ENCODE measurements around the gene HMGN3. TPM values are rescaled to one million over a fixed set of nuclear protein-coding genes. Genes with fewer than 3 reads are reported as not detected.

The HMGN3 gene
- total and polyA plus RNA-seq, 2 of the 4 experiments (the other 2 are of a cell fraction) = 6.8 to 35.5 TPM

DNA sequence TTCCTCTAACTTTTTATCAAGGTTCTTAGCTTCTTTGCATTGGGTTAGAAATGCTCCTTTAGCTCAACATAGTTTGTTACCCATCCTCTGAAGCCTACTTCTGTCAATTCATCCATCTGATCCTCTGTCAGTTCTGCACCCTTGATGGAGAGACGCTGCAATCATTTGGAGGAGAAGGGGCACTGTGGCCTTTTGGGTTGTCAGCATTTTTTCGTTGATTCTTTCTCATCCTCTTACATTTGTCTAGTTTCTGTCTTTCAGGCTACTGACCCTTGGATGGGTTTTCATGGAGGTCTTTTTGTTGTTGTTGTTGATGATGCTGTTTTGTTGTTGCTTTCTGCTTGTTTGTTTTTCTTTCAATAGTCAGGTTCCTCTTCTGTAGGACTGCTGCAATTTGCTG, 26.3 kb upstream of the HMGN3 start:
- Histone ChIP-seq H4K8ac (ENCODE audit: low read depth in 2 of 2, low read length in 2 of 2) (no peak overlapping the region), H3K9me1 (ENCODE audit: insufficient read depth, low read length) (no peaks in the 10 kb centered on the region), H3K14ac (replicated peaks; ENCODE audit: low read depth, low read length) (no peak overlapping the region), H2AK5ac (ENCODE audit: low read depth, low read length) (no peak overlapping the region), H3K27ac (ENCODE audit: insufficient read depth, low read length) (no peak overlapping the region), H2AFZ (replicated peaks; ENCODE audit: low read length, poor library complexity) (no peak overlapping the region), H4K5ac (ENCODE audit: low read depth, low read length) (no peak overlapping the region), H4K20me1 (ENCODE audit: insufficient read depth, low read length) (no peaks in the 10 kb centered on the region), H3K56ac (ENCODE audit: extremely low read depth, insufficient read depth, low read length) (no peak overlapping the region), H2AK9ac (replicated peaks; ENCODE audit: low read depth, low read length, poor library complexity) (no peak overlapping the region), H2BK20ac (ENCODE audit: low read depth, low read length) (no peak overlapping the region), H2BK15ac (ENCODE audit: low read depth, low read length) (no peak overlapping the region), H2BK5ac (ENCODE audit: low read depth, low read length, poor library complexity, severe bottlenecking) (no peak overlapping the region), H3K79me1 (ENCODE audit: low read depth in 1 of 2, low read length in 2 of 2) (no peaks in the 10 kb centered on the region), H3K27me3 (ENCODE audit: control insufficient read depth, insufficient read depth, low read length) (no peaks in the 10 kb centered on the region), H3K4ac (ENCODE audit: low read depth, low read length) (no peak overlapping the region), H2BK120ac (ENCODE audit: low read depth, low read length) (no peak overlapping the region), H3K4me1 (ENCODE audit: control insufficient read depth, insufficient read depth, low read length) (no peaks in the 10 kb centered on the region), H3K23ac (ENCODE audit: low read depth, low read length) (no peak overlapping the region), H4K91ac (ENCODE audit: insufficient read depth, low read depth, low read length) (no peak overlapping the region), H3K9ac (ENCODE audit: low read depth, low read length) (no peak overlapping the region), H3K4me3 (ENCODE audit: insufficient read depth, low read depth, low read length) (no peak overlapping the region), H3K36me3 (ENCODE audit: control insufficient read depth, insufficient read depth, low read length) (no peaks in the 10 kb centered on the region), H3K18ac (ENCODE audit: low read depth, low read length) (no peak overlapping the region), H3K4me2 (ENCODE audit: low read depth, low read length) (no peak overlapping the region), H3K9me3 (ENCODE audit: control insufficient read depth, insufficient read depth, low read length) (no peaks in the 10 kb centered on the region)
- TF ChIP-seq MXI1 (IDR thresholded peaks at IDR 0.05; ENCODE audit: borderline replicate concordance, low read depth, low read length) = no peak
- TF ChIP-seq MAFK (IDR thresholded peaks at IDR 0.05; ENCODE audit: low read depth, low read length) = no peak
- no peak for TF ChIP-seq BHLHE40 (IDR thresholded peaks at IDR 0.05; ENCODE audit: low read depth, low read length)
- TF ChIP-seq, protein P1, sequence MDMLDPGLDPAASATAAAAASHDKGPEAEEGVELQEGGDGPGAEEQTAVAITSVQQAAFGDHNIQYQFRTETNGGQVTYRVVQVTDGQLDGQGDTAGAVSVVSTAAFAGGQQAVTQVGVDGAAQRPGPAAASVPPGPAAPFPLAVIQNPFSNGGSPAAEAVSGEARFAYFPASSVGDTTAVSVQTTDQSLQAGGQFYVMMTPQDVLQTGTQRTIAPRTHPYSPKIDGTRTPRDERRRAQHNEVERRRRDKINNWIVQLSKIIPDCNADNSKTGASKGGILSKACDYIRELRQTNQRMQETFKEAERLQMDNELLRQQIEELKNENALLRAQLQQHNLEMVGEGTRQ (IDR thresholded peaks at IDR 0.05; ENCODE audit: low read depth, low read length) = no peak
- TF ChIP-seq CEBPB (IDR thresholded peaks at IDR 0.05; ENCODE audit: low read depth, low read length) = no peak
- TF ChIP-seq RAD21 (IDR thresholded peaks at IDR 0.05; ENCODE audit: low read length) = no peak
- TF ChIP-seq, protein P2, sequence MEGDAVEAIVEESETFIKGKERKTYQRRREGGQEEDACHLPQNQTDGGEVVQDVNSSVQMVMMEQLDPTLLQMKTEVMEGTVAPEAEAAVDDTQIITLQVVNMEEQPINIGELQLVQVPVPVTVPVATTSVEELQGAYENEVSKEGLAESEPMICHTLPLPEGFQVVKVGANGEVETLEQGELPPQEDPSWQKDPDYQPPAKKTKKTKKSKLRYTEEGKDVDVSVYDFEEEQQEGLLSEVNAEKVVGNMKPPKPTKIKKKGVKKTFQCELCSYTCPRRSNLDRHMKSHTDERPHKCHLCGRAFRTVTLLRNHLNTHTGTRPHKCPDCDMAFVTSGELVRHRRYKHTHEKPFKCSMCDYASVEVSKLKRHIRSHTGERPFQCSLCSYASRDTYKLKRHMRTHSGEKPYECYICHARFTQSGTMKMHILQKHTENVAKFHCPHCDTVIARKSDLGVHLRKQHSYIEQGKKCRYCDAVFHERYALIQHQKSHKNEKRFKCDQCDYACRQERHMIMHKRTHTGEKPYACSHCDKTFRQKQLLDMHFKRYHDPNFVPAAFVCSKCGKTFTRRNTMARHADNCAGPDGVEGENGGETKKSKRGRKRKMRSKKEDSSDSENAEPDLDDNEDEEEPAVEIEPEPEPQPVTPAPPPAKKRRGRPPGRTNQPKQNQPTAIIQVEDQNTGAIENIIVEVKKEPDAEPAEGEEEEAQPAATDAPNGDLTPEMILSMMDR (conservative IDR thresholded peaks at IDR 0.05; ENCODE audit: low read depth, low read length) = no peak
- TF ChIP-seq NFE2L2 (IDR thresholded peaks at IDR 0.05; ENCODE audit: low read depth, low read length) = no peak
- TF ChIP-seq CHD1 (IDR thresholded peaks at IDR 0.05; ENCODE audit: low read depth, low read length) = no peak
- dilution Hi-C loops (cut with HindIII; ENCODE audit: low sequenced_read_pairs, unreplicated experiment) (no loop called here), intact Hi-C loops (cut with micrococcal nuclease) (no loop called here), in situ Hi-C loops (cut with MboI; ENCODE audit: low sequenced_read_pairs) (no loop called here)
- WGBS, 2 experiments (ENCODE audit: extremely low coverage in 2 of 2, insufficient read length in 1 of 2) = no CpG with 5 or more reads among the region's 2 CpGs
- ATAC-seq (ENCODE audit: low read depth) = no peak
- ChIA-PET POLR2A (ENCODE audit: unreplicated experiment) (no interaction called here), CTCF (no interaction called here)
- BruUV-seq (replicated peaks) = no TSS peak
- DNase-seq = no peak
